Lung (tissue), 16 donors: ENCODE data around the gene ZNF148. TPM values are rescaled to one million over a fixed set of nuclear protein-coding genes. Genes with fewer than 3 reads are reported as not detected.
A peak's percentile ranks its signal among the peaks of the same experiment; 100 is the strongest.

Experiments
- ATAC-seq: fragments of 200-7000 bp; cut with Tn5 transposase; one replicate; pipeline ENCODE4 v1.9.1; 2020; ENCODE audit warnings: moderate number of reproducible peaks; ENCODE audit not compliant: insufficient read depth, low FRiP score
- DNase-seq, 3 donors: peaks; one replicate each; pipeline ENCODE4 v3.0.0-alpha.2; 2013 to 2017
- H3K27ac ChIP-seq, 2 donors: one replicate each; pipeline ENCODE4 v1.5.1; 2013; ENCODE audit warnings: mild to moderate bottlenecking in 2 of 2, moderate library complexity in 2 of 2, control low read depth in 1 of 2, inconsistent platforms in 1 of 2, low read depth in 1 of 2, low read length in 1 of 2
- H3K27me3 ChIP-seq, 3 donors: one replicate each; pipeline ENCODE4 v1.5.1; 2013; ENCODE audit warnings: low read length in 2 of 3; ENCODE audit not compliant: control insufficient read depth in 3 of 3, insufficient read depth in 3 of 3
- H3K36me3 ChIP-seq, 4 donors: one replicate each; pipeline ENCODE4 v1.5.1; 2013; ENCODE audit warnings: low read length in 4 of 4, mild to moderate bottlenecking in 1 of 4, moderate library complexity in 1 of 4; ENCODE audit not compliant: control insufficient read depth in 4 of 4, insufficient read depth in 4 of 4
- H3K4me1 ChIP-seq, 5 donors: one replicate each; pipeline ENCODE4 v1.5.1; 2013; ENCODE audit warnings: low read length in 5 of 5, mild to moderate bottlenecking in 2 of 5, moderate library complexity in 1 of 5; ENCODE audit not compliant: control insufficient read depth in 5 of 5, insufficient read depth in 5 of 5
- H3K4me3 ChIP-seq: one replicate; pipeline ENCODE4 v1.5.1; 2013; ENCODE audit warnings: mild to moderate bottlenecking, control low read depth, moderate library complexity
- H3K9ac ChIP-seq, 2 donors: one replicate each; pipeline ENCODE4 v1.5.1; 2013; ENCODE audit warnings: low read length in 2 of 2, control low read depth in 1 of 2; ENCODE audit not compliant: insufficient read depth in 1 of 2
- H3K9me3 ChIP-seq, 4 donors: one replicate each; pipeline ENCODE4 v1.5.1; 2013; ENCODE audit warnings: low read length in 3 of 4, mild to moderate bottlenecking in 1 of 4, moderate library complexity in 1 of 4; ENCODE audit not compliant: control insufficient read depth in 4 of 4, insufficient read depth in 3 of 4
- CTCF ChIP-seq: IDR thresholded peaks from 2 replicates; pipeline ENCODE4 v1.5.1; 2012; ENCODE audit warnings: mild to moderate bottlenecking; ENCODE audit errors: control extremely low read depth, extremely low read depth
- WGBS, 2 donors: extraction: QIAGEN DNeasy Blood & Tissue Kit; methylation state at CpG; one replicate each; pipeline ENCODE4 v1.1.7; 2013; 5-methylcytosine and 5-hydroxymethylcytosine counted together
- long read RNA-seq, 5 donors: transcript quantifications; one replicate each; lab custom pipeline, GENCODE V29; 2026
- polyA plus RNA-seq, 2 donors: library from polyadenylated mRNA; stranded (reverse); fragments of 200-250 nt; gene quantifications; one replicate each; pipeline ENCODE4 v1.2.1, GENCODE V29; 2013
- total RNA-seq, 2 donors: library from RNA; depleted of rRNA in 1 of 2; stranded (reverse); fragments of >200 nt in 1 of 2; gene quantifications; one replicate each; pipeline ENCODE4 v1.2.1, GENCODE V29; 2014 to 2021
- donor health status: control.
- donor health status: control.
- donor health status: Bipolar disorder and iron deficiency.
- donor health status: healthy.
- donor health status: DM: yes; HTN: yes; CAD: no.

Gene ZNF148
- total RNA-seq = 10 to 100 TPM; 33.3 to 46.2 TPM
- polyA plus RNA-seq = 1 to 10 TPM; 3.5 to 7.5 TPM
- long read RNA-seq, donor 1, full-length matches to known transcripts = 9 of 9 reads
- long read RNA-seq, donor 1, partial matches to known transcripts = 0 of 9 reads
- long read RNA-seq, donor 1, other reads (novel, unspliced or antisense) = 0 of 9 reads
- long read RNA-seq, donor 2, full-length matches to known transcripts = 3 of 3 reads
- long read RNA-seq, donor 2, partial matches to known transcripts = 0 of 3 reads
- long read RNA-seq, donor 2, other reads (novel, unspliced or antisense) = 0 of 3 reads
- long read RNA-seq, donor 3, full-length matches to known transcripts = 2 of 2 reads
- long read RNA-seq, donor 3, partial matches to known transcripts = 0 of 2 reads
- long read RNA-seq, donor 3, other reads (novel, unspliced or antisense) = 0 of 2 reads
- long read RNA-seq, donor 4, full-length matches to known transcripts = 1 of 1 reads
- long read RNA-seq, donor 4, partial matches to known transcripts = 0 of 1 reads
- long read RNA-seq, donor 4, other reads (novel, unspliced or antisense) = 0 of 1 reads
- long read RNA-seq, donor 5, full-length matches to known transcripts = 6 of 6 reads
- long read RNA-seq, donor 5, partial matches to known transcripts = 0 of 6 reads
- long read RNA-seq, donor 5, other reads (novel, unspliced or antisense) = 0 of 6 reads

GRCh38 chr3:125374996-125375941 is at the start of gene ZNF148:
TSS of gene ZNF148 (minus strand) at chr3:125375325. CDS start at chr3:125313640, 61,685 bp downstream.
- Histone ChIP-seq H3K4me1 (peaks cover 2 to 15% (median 5%) of the 10 kb centered on the region in 5 donors), H3K36me3 (peaks cover 0 to 2% (median 0%) of the 10 kb centered on the region in 4 donors), H3K9ac (peak within 1 kb of the TSS; percentile 84), H3K9me3 (no peaks in the 10 kb centered on the region), H3K27me3 (no peaks in the 10 kb centered on the region), H3K4me3 (peak within 1 kb of the TSS; percentile 94), H3K27ac (peak within 1 kb of the TSS; percentile 79 to 93)
- ATAC-seq (peak; percentile 98), DNase-seq (peak; percentile 90 to 95 (median 91))
- 0 to 1% methylated on average over 49 to 69 of the region's 69 CpGs for WGBS, 2 donors
- peak; percentile 5 for TF ChIP-seq CTCF

- Histone ChIP-seq H3K36me3 (no peaks in the 10 kb centered on the region), H3K4me3 (no peak overlapping the region), H3K4me1 (no peaks in the 10 kb centered on the region), H3K27me3 (no peaks in the 10 kb centered on the region), H3K27ac (no peak overlapping the region), H3K9me3 (no peaks in the 10 kb centered on the region), H3K9ac (no peak overlapping the region)
- no peak for DNase-seq
- WGBS, 2 donors = 80 to 94% methylated on average over 4 of the region's 4 CpGs
- no peak for TF ChIP-seq CTCF
- ATAC-seq = no peak
These were observed 43.2 kb upstream of the ZNF148 start for GRCh38 chr3:125418306-125418705.

GRCh38 chr3:125416235-125416634 is 41.1 kb upstream of the ZNF148 start:
- 76 to 85% methylated on average over 3 of the region's 3 CpGs for WGBS, 2 donors
- Histone ChIP-seq H3K9ac (no peak overlapping the region), H3K4me3 (no peak overlapping the region), H3K27ac (no peak overlapping the region), H3K4me1 (no peaks in the 10 kb centered on the region), H3K9me3 (no peaks in the 10 kb centered on the region), H3K27me3 (no peaks in the 10 kb centered on the region), H3K36me3 (no peaks in the 10 kb centered on the region)
- DNase-seq (no peak), ATAC-seq (no peak)
- TF ChIP-seq CTCF = no peak
